ENCODE results near the gene SLC12A7. TPM values are rescaled to one million over a fixed set of nuclear protein-coding genes. Genes with fewer than 3 reads are reported as not detected.
"Not testable (repeated sequence)": the region's sequence is repeated elsewhere in the genome, so short reads cannot be mapped to it uniquely, and the experiment has no call there.

The SLC12A7 gene
- total and polyA plus RNA-seq, 12 donors = 1.3 to 52.6 (median 24.4) TPM

DNA sequence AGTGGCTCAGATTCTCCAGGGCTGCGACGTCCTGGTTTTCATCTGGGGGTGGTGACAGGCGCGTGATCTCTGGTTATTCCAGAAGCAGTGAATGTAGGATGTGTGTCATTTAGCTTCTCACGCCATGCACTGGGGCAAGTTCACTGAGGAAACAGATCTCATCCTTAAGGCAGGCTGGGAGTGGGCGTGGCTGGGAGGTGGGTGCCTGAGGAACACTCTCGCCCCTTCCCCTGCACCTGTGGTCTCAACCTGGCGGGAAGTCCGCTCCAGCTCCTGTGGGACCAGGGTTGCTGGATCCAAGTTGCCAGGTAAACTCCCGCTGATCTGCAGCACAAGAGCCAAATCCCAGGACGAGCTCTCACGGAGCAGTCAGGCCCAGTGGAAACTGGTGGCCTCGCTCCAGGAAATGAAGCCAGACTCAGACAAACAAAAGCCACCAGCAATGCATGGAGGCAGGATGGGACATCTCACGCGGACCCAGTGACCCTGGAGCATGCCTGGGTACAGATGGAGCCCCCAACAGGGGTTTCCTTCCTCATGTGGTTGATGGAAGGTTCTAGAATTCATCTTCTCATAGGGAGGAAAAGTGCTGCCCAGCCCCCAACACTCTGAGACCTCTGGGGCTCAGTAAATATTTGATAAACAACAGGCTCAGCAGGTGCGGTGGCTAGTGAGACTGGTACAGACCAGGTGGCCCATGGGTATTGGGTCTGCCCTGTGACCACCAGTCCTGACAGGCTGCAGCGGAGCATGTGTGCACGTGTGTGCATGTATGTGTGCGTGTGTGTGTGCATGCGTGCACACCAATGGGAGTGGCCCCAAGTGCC lies 16.3 kb upstream of the SLC12A7 start:
- H3K27ac ChIP-seq = no peak overlapping the region
- no peak overlapping the region for H3K4me3 ChIP-seq
- no peaks in the 10 kb centered on the region for H3K9me3 ChIP-seq (replicated peaks in 1 of 3)
- no peak for DNase-seq
- no peak for TF ChIP-seq POLR2A (IDR thresholded peaks at IDR 0.05)
- TF ChIP-seq, protein P1, sequence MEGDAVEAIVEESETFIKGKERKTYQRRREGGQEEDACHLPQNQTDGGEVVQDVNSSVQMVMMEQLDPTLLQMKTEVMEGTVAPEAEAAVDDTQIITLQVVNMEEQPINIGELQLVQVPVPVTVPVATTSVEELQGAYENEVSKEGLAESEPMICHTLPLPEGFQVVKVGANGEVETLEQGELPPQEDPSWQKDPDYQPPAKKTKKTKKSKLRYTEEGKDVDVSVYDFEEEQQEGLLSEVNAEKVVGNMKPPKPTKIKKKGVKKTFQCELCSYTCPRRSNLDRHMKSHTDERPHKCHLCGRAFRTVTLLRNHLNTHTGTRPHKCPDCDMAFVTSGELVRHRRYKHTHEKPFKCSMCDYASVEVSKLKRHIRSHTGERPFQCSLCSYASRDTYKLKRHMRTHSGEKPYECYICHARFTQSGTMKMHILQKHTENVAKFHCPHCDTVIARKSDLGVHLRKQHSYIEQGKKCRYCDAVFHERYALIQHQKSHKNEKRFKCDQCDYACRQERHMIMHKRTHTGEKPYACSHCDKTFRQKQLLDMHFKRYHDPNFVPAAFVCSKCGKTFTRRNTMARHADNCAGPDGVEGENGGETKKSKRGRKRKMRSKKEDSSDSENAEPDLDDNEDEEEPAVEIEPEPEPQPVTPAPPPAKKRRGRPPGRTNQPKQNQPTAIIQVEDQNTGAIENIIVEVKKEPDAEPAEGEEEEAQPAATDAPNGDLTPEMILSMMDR (IDR thresholded peaks at IDR 0.05) = no peak
- H3K27me3 ChIP-seq = no peaks in the 10 kb centered on the region
- H3K4me1 ChIP-seq (replicated peaks in 1 of 2) = no peaks in the 10 kb centered on the region
- no peaks in the 10 kb centered on the region for H3K36me3 ChIP-seq (replicated peaks in 1 of 2)
- whole genome bisulfite sequencing, 4 donors = 75 to 79% (median 77%) methylated on average over 13 to 20 of the region's 20 CpGs
- intact Hi-C loops (cut with DNase I) = no loop called here

DNA sequence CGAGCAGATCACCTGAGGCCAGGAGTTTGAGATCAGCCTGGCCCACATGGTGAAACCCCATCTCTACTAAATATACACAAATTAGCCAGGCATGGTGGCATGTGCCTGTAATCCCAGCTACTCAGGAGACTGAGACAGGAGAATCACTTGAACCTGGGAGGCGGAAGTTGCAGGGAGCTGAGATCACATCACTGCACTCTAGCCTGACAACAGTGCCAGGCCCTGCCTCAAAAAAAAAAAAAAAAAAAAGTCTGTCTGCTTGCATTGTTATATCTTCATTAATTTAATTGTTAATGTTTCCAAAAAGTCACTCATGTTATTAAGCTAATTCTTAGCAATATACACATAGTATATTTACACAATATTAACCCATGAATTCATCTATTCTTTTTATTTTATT lies 13.8 kb upstream of the SLC12A7 start:
- 81 to 100% (median 90%) methylated on average over 2 of the region's 2 CpGs for WGBS, 4 donors
- peak overlapping the region in 1 of 5 donors; percentile 9 for H3K27ac ChIP-seq
- intact Hi-C loops (cut with DNase I); H3K4me3 ChIP-seq; H3K4me1 ChIP-seq (replicated peaks in 1 of 2); H3K27me3 ChIP-seq; DNase-seq; H3K9me3 ChIP-seq (replicated peaks in 1 of 3); H3K36me3 ChIP-seq (replicated peaks in 1 of 2): not testable (repeated sequence)

GRCh38 chr5:1125030-1125357 lies 13.1 kb upstream of the SLC12A7 start:
- no peaks in the 10 kb centered on the region for H3K9me3 ChIP-seq (replicated peaks in 1 of 3)
- WGBS, 4 donors = 61 to 73% (median 62%) methylated on average over 6 of the region's 6 CpGs
- intact Hi-C loops (cut with DNase I) = no loop called here
- H3K27me3 ChIP-seq = no peaks in the 10 kb centered on the region
- no peaks in the 10 kb centered on the region for H3K4me1 ChIP-seq (replicated peaks in 1 of 2)
- H3K27ac ChIP-seq = peak overlapping the region in 2 of 5 donors; percentile 29 to 47
- H3K4me3 ChIP-seq = no peak overlapping the region
- TF ChIP-seq POLR2A (IDR thresholded peaks at IDR 0.05) = no peak
- TF ChIP-seq, protein P1 (IDR thresholded peaks at IDR 0.05) = no peak
- H3K36me3 ChIP-seq (replicated peaks in 1 of 2) = no peaks in the 10 kb centered on the region
- DNase-seq = peak in 4 of 7 donors; percentile 41 to 84 (median 50)

DNA sequence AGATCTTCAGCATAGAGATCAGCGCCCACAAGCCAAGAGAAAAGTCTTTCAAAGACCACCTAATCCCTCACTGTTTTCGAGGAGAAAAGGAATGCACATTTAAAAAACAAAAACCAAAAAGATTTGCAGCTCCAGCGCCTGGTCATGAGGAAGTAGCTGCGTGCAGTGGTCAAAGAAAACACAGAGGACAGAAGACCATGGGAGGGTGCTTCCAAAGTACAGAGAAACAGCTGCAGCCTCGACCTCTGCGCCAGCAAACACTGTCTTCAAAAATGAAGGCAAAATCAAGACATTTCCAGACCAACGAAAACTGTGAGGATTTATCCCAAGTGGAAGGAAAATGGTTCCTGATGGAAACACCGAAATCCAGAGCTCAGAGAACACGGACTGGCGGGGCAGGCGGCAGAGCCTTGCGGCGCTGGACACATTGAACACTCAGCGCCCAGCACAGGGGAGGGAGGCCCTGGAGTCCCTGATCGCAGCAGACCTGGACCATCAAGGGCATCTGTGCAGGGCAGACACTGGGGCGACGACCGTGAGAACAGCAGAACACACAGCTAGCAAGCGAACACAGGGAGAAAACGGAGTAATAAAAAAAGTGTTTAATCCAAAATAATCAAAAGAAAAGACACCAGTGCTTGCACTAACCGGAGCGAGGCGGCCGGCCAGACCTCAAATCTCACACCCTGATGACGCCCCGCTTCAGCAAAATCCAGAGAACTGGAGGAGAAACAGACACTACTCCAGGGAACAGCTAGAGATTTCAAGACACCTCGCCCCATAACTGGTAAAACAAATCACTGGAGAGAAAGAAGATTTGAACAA lies 12.6 kb upstream of the SLC12A7 start:
- no peak for DNase-seq
- WGBS, 4 donors = 71 to 81% (median 78%) methylated on average over 27 of the region's 27 CpGs
- intact Hi-C loops (cut with DNase I) = no loop called here

More for the DNA sequence above, 12.6 kb upstream of the SLC12A7 start:
- Histone ChIP-seq H3K9me3 (replicated peaks in 1 of 3) (no peaks in the 10 kb centered on the region), H3K27me3 (no peaks in the 10 kb centered on the region), H3K27ac (peak overlapping the region in 2 of 5 donors; percentile 29 to 47), H3K4me1 (replicated peaks in 1 of 2) (no peaks in the 10 kb centered on the region), H3K4me3 (no peak overlapping the region), H3K36me3 (replicated peaks in 1 of 2) (no peaks in the 10 kb centered on the region)
- no peak for TF ChIP-seq POLR2A (IDR thresholded peaks at IDR 0.05)
- TF ChIP-seq, protein P1 (IDR thresholded peaks at IDR 0.05) = no peak
